ENCODE data around the gene TBC1D5.
"Not testable (repeated sequence)": the region's sequence is repeated elsewhere in the genome, so short reads cannot be mapped to it uniquely, and the experiment has no call there.

Gene TBC1D5

DNA sequence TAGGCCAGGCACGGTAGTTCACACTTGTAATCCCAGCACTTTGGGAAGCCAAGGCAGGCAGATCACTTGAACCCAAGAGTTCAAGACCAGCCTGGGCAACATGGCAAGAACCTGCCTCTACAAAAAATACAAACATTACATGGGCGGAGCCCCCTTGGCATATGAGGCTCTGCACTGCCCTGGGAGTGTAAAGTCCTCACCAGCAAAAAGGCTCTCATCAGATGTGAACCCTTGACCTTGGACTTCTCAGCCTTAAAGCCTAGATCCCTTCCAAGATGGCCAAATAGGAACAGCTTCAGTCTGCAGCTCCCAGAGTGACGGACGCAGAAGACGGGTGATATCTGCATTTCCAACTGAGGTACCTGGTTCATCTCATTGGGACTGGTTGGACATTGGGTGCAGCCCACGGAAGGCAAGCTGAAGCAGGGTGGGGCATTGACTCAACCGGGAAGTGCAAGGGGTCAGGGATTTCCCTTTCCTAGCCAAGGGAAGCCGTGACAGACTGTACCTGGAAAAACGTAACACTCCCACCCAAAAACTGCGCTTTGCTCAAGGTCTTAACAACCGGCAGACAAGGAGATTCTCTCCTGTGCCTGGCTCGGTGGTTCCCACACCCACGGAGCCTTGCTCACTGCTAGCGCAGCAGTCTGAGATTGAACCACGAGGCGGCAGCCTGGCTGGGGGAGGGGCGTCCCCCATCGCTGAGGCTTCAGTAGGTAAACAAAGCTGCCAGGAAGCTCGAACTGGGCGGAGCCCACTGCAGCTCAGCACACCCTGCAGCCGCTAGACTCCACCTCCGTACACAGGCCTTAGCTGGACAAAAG lies 49.4 kb downstream of the TBC1D5 start:
- not testable (repeated sequence) for H3K4me1 ChIP-seq (ENCODE audit: control insufficient read depth, low read length); H3F3A ChIP-seq (ENCODE audit: control insufficient read depth, insufficient read depth); H3K9me2 ChIP-seq (replicated peaks; ENCODE audit: control insufficient read depth, low read length); H4K20me1 ChIP-seq (ENCODE audit: control insufficient read depth, insufficient read depth, low read depth, low read length); H3K9me3 ChIP-seq (ENCODE audit: control insufficient read depth, insufficient read depth, low read length); H3K4me3 ChIP-seq (ENCODE audit: low read length); H3K4me2 ChIP-seq (ENCODE audit: low read length); H3K27ac ChIP-seq (ENCODE audit: low read depth, low read length); H3K27me3 ChIP-seq (ENCODE audit: control insufficient read depth, low read length); H3K36me3 ChIP-seq (ENCODE audit: control insufficient read depth, low read length)
- peaks cover 65% of the 10 kb centered on the region for H3K79me2 ChIP-seq (ENCODE audit: control insufficient read depth, low read length)

DNA sequence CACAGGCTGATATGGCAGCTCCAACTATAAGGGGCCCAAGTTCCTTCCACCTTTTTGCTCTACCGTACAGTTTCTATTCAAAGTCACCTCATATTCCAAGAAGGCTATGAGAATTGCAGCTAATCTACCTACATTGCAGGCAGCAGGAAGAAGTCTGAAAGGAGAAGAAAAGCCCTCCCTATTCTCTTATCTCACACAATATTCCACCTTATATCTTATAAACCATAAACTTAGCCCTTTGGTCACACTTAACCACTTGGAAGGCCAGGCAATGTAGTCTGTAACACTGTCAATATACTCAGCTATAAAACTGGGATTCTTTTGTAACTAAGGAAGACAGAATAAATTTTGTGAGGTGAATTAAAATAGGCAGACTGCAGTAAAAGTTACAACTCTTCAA lies 54.9 kb downstream of the TBC1D5 start:
- H3K79me2 ChIP-seq (ENCODE audit: control insufficient read depth, low read length), result peaks cover 58% of the 10 kb centered on the region
- TF ChIP-seq CTCF (IDR thresholded peaks at IDR 0.05; ENCODE audit: low read depth, low read length, poor library complexity, severe bottlenecking), result no peak
- no peak for TF ChIP-seq EZH2phosphoT487 (IDR thresholded peaks at IDR 0.05; ENCODE audit: borderline replicate concordance, low read length)

DNA sequence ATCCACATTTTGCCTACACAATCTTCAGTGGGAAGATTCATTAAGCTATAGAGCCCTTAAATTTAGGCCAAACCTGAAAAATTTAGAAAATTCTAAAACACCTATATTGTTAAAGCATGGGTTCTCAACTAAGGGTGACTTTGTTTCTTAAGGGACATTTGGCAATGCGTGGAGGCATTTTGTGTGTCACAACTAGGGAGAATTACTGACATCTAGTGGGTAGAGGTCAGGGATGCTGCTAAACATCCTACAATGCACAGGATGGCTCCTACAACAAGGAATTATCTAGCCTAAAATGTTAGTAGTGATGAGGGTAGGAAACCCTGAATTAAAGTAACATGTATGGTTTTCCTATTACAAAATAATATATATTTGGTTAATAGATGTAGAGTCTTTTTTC lies 55.8 kb downstream of the TBC1D5 start:
- no peaks in the 10 kb centered on the region for H3K36me3 ChIP-seq (ENCODE audit: control insufficient read depth, low read length)
- H4K20me1 ChIP-seq (ENCODE audit: control insufficient read depth, insufficient read depth, low read depth, low read length), result no peaks in the 10 kb centered on the region
- H3F3A ChIP-seq (ENCODE audit: control insufficient read depth, insufficient read depth), result no peaks in the 10 kb centered on the region; the same call in 1 of the 2 replicates
- no peaks in the 10 kb centered on the region for H3K9me3 ChIP-seq (ENCODE audit: control insufficient read depth, insufficient read depth, low read length)
- TF ChIP-seq EZH2phosphoT487 (IDR thresholded peaks at IDR 0.05; ENCODE audit: borderline replicate concordance, low read length) (no peak), CTCF (IDR thresholded peaks at IDR 0.05; ENCODE audit: low read depth, low read length, poor library complexity, severe bottlenecking) (peak; percentile 19)
- H3K9me2 ChIP-seq (replicated peaks; ENCODE audit: control insufficient read depth, low read length), result no peaks in the 10 kb centered on the region
- H3K27ac ChIP-seq (ENCODE audit: low read depth, low read length), result no peak overlapping the region
- H3K4me1 ChIP-seq (ENCODE audit: control insufficient read depth, low read length), result no peaks in the 10 kb centered on the region
- H3K4me2 ChIP-seq (ENCODE audit: low read length), result no peak overlapping the region
- no peak overlapping the region for H3K4me3 ChIP-seq (ENCODE audit: low read length)
- H3K79me2 ChIP-seq (ENCODE audit: control insufficient read depth, low read length), result peaks cover 55% of the 10 kb centered on the region
- H3K27me3 ChIP-seq (ENCODE audit: control insufficient read depth, low read length), result no peaks in the 10 kb centered on the region

More for the DNA sequence above, 54.9 kb downstream of the TBC1D5 start:
- Histone ChIP-seq H3K27me3 (ENCODE audit: control insufficient read depth, low read length) (no peaks in the 10 kb centered on the region), H3K27ac (ENCODE audit: low read depth, low read length) (no peak overlapping the region), H3K9me2 (replicated peaks; ENCODE audit: control insufficient read depth, low read length) (no peaks in the 10 kb centered on the region), H3K4me2 (ENCODE audit: low read length) (no peak overlapping the region), H3K4me1 (ENCODE audit: control insufficient read depth, low read length) (no peaks in the 10 kb centered on the region), H3K4me3 (ENCODE audit: low read length) (no peak overlapping the region), H3F3A (ENCODE audit: control insufficient read depth, insufficient read depth) (no peaks in the 10 kb centered on the region; the same call in 1 of the 2 replicates), H3K36me3 (ENCODE audit: control insufficient read depth, low read length) (no peaks in the 10 kb centered on the region), H3K9me3 (ENCODE audit: control insufficient read depth, insufficient read depth, low read length) (no peaks in the 10 kb centered on the region), H4K20me1 (ENCODE audit: control insufficient read depth, insufficient read depth, low read depth, low read length) (no peaks in the 10 kb centered on the region)

DNA sequence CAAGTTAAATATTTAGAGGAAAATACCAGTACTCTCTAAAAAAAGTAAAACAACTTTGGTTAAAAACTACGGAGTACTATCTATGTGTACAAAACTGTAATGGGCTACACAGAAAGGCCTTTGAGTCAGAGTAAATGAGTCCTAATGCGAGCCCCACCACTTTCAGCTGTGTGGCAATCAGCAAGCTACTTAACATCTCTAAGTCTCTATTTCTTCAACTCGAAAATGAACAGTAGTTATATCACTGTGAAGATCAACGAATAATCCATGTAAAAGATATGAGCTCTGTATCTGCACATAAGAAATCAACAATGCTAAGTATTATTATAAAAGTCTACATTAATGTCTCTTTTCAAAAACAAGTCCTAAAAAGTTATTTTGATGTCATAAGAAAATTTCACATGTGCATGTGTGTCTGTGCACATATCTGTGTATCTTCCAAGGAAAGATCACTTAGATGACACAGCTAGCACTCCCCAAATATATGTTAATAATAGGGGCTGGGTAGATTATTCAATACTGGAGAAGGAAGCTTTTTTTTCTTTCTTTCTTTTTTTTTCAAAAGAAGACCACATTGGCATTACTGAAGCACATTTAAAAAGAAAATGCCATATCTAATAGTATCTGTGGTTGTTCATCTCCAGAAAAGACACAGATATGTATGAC lies 58.8 kb downstream of the TBC1D5 start:
- Histone ChIP-seq H3K36me3 (ENCODE audit: control insufficient read depth, low read length) (no peaks in the 10 kb centered on the region), H3K27me3 (ENCODE audit: control insufficient read depth, low read length) (no peaks in the 10 kb centered on the region), H3K4me3 (ENCODE audit: low read length) (no peak overlapping the region), H3F3A (ENCODE audit: control insufficient read depth, insufficient read depth) (no peaks in the 10 kb centered on the region; the same call in 1 of the 2 replicates), H3K4me2 (ENCODE audit: low read length) (no peak overlapping the region), H3K9me3 (ENCODE audit: control insufficient read depth, insufficient read depth, low read length) (no peaks in the 10 kb centered on the region), H3K27ac (ENCODE audit: low read depth, low read length) (no peak overlapping the region), H4K20me1 (ENCODE audit: control insufficient read depth, insufficient read depth, low read depth, low read length) (no peaks in the 10 kb centered on the region), H3K9me2 (replicated peaks; ENCODE audit: control insufficient read depth, low read length) (no peaks in the 10 kb centered on the region), H3K79me2 (ENCODE audit: control insufficient read depth, low read length) (peaks cover 51% of the 10 kb centered on the region), H3K4me1 (ENCODE audit: control insufficient read depth, low read length) (no peaks in the 10 kb centered on the region)
- TF ChIP-seq EZH2phosphoT487 (IDR thresholded peaks at IDR 0.05; ENCODE audit: borderline replicate concordance, low read length), result no peak
- TF ChIP-seq CTCF (IDR thresholded peaks at IDR 0.05; ENCODE audit: low read depth, low read length, poor library complexity, severe bottlenecking), result no peak
